ENCODE measurements around the gene RANBP10.
"Not testable (repeated sequence)": the region's sequence is repeated elsewhere in the genome, so short reads cannot be mapped to it uniquely, and the experiment has no call there.

Gene RANBP10

DNA sequence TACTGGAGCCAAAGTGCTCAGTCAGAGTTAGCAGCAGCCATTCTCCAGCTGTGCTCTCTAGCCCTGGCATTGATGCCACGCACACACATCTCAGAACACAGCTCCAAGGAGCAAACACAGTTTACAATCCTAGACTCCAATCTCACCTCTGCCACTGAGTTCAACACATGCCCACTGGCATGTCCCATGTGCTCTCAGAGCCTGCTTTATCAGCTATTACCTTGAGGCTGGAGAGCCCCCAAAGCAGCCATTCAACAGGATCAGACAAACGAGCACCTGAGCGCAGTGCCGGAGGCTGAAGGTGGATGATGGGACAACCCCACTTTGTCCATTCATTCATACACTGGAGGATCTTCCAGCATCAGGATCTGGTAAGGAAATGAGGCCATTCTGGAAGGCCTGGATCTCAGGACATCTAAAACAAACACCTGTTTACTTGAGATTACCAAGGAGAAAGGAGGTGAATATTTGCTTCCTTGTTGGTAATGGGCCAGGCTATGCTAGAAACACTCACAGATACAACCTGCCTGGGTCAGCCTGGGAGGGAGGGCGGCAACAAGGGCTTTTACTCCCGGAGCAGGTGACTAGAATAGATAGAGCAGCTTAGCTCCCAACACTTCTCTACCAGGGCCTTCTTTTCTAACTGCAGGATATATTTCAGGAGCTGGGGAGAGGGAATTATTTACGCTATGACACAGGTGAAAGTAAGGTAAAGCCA is 25.4 kb downstream of the RANBP10 start:
- DNase-seq (ENCODE audit: low read depth in 3 of 3), result no peak

DNA sequence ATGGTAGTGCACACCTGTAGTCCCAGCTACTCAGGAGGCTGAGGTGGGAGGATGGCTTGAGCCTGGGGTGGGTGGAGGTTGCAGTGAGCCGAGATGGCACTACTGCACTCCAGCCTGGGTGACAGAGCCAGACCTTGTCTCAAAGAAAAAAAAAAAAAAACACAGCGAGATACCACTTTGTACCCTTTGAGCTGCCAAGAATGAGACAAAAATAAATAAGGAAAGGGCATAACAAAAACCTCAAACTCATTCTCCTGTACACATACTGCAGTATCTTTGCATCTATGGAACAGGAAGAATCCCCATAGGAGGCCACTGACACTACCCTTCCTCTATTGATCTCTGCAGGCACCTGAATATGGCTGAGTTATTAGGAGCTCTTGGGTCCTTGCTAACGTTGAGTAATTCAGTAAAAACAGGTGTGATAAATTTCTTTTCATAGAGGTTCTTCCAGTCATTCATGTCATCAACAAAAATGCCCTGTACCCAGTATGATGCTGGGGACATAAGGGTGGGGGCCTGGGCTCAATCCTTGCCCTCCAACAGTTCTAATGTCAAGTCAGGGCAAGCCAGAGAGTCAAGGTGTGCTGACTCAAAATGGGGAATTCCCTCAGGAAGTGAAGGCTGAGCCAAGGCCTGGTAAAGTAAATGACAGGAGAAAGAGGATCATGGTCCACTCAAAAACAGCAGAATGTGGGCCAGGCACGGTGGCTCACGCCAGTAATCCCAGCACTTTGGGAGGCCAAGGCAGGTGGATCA is 26.9 kb downstream of the RANBP10 start:
- no peak for DNase-seq (ENCODE audit: low read depth in 3 of 3)

DNA sequence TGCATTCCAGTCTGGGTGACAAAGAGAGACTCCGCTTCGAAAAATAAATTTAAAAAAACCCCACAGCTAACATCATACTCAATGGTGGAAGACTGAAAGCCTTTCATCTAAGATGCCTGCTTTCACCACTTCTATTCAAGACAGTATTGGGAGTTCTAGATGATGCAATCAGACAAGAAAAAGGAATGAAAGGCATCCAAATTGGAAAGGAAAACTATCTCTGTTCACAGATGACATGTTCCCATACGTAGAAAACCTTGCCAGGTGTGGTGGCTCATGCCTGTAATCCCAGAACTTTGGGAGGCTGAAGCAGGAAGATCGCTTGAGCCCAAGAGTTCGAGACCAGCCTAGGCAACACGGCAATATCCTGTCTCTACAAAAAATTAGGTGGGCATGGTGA is 31.1 kb downstream of the RANBP10 start:
- DNase-seq (ENCODE audit: low read depth in 3 of 3), result no peak

DNA sequence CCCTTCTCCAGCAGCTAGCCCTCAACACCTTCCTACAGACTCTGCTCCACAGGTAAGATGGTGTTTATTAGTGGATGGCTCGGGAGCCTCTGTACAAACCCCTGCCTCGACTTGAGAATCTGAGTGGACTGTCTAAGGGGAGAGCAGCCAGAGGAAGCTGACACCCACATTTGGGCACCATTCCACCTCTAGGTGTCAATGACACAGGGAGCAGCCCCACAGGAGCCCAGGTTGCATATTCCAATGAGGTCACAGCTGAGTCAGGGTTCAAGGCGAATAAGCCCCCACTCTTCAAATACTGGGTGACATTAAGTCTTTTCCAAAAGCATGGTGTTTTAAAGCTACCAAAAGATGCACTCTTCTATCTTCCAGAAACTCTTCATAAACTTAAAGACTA is 31.9 kb downstream of the RANBP10 start:
- no peak for DNase-seq (ENCODE audit: low read depth in 3 of 3)

DNA sequence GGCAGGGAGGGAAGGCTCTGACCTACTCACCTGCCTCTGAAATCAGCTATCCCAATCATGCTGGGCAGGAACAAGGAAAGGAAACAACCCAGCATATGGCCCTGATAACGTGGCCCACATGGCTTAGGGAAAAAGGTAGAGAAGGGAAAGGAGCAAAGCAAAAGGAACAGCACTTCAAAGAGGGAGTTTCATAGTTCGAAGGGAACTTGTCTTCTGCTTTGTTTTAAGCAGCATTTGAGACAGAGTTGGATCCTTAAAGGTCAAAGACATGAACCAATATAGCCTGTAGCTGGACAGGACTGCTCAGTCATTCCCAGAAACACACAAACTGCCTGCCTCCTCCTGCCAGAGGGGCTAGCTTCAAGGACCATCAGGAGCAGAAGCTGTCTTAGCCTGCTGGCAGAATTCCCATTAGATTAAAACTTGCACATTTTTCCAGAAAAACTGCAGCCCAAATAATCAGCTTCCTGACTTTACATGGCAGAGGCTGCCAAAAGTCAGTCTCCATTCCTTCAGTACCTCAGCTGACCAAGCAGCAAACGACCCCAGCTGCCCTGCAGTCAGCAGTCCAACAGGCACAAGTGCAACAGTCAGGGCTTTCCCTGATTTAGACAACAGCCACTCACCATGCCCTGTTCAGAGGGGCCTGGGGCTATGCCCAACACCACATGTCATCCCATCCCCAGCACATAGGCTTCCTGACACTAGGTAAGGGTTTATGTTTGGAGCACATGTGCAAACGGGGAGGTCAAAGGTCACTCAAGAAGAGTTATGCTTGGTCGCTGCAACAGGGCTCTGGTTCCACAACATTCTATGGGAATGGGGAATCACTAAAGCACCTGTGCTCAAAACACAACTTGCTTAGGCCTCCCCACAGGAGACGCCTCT is 32.5 kb downstream of the RANBP10 start:
- no peak for DNase-seq (ENCODE audit: low read depth in 3 of 3)

DNA sequence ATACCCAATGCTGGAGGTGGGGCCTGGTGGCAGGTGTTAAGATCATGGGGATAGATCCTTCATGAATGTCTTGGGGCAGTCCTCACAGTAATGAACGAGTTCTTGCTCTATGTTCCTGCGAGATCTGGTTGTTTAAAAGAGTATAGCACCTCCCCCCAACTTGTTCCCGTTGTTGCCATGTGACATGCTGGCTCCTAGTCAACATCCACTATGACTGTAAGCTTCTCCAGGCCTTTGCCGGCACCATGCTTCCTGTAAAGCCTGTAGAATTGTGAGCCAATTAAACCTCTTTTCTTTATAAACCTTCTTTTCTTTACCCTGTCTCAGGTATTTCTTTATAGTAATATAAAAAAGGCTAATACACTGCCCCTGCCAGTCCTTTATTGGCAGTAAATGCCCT is 33.3 kb downstream of the RANBP10 start:
- no peak for DNase-seq (ENCODE audit: low read depth in 3 of 3)

DNA sequence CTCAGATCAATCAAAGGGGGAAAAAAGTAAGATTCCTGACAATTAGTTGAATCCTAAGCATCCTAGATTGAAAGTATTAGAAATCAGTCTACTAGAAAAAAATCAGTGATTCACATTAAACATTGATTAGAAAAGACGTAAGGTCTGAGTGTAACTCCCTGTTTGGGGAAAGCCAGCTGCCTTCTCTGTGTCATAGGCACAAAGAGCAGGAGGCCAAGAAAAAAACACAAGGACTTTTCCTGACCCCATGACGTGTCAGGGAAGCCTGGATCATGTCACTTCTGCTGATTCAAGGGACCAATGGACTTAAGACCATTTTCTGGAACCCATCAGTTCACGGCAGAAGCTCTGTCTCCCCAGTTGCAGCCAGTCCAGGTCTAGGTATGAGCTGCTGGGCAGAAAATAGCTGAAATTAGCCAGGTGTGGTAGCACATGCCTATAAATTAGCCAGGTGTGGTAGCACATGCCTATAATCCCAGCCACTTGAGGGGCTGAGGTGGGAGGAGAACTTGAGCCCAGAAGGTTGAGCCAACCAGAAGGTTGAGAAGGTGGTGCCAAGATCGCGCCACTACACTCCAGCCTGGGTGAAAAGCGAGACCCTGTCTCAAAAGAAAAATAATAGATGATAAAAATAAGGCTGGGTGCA is 35.9 kb downstream of the RANBP10 start:
- no peak for DNase-seq (ENCODE audit: low read depth in 3 of 3)

DNA sequence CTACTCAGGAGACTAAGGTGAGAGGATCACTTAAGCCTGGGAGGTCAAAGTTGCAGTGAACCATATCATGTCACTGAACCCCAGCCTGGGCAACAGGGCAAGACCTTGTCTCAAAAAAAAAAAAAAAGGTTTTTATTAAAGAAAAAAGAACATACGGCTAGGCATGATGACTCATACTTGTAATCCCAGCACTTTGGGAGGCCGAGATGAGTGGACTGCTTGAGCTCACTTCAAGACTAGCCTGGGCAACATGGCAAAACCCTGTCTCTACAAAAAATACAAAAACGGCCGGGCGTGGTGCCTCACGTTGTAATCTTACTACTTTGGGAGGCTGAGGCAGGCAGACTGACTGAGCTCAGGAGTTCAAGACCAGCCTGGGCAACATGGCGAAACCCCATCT is 38.4 kb downstream of the RANBP10 start:
- no peak for DNase-seq (ENCODE audit: low read depth in 3 of 3)

DNA sequence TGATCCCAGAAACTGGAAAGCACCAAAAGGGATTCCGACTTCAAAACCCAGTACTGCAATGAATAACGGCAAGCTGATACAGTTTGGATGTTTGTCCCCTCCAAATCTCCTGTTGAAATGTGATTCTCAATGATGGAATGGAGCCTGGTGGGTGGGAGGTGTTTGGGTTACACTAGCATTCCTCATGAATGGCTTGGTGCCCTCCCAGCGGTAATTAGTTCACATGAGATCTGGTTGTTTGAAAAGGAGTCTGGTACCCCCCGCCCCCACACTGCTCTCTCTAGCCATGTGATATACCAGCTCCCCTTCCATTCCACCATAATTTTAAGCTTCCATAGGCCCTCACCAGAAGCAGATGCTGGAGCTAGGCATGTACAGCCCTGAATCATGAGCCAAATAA is 40.1 kb downstream of the RANBP10 start:
- no peak for DNase-seq (ENCODE audit: low read depth in 3 of 3)

DNA sequence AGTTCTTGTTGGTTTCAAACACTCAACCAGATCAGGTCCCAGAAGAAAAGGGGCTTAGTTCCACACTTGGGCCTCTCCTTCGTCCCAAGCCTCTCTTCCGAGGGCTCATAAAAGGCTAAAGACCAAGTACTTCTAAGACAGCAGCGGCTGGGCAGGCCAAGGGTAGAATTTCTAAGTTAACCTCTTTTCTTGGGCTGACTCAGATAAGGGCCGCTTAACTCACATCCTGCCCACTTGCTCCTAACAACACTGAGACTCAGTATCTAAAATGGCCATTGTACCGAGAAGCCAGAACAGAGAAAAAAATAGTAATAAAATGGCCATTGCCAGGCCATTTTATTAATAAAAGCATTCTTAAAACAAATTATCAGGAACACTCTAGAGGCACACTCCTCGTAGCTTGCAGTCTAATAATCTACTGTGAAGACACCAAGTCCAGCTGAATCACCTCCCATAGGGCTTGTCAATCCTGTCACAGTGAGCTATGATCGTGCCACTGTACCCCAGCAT is 42.1 kb downstream of the RANBP10 start:
- DNase-seq (ENCODE audit: low read depth in 3 of 3), result no peak

DNA sequence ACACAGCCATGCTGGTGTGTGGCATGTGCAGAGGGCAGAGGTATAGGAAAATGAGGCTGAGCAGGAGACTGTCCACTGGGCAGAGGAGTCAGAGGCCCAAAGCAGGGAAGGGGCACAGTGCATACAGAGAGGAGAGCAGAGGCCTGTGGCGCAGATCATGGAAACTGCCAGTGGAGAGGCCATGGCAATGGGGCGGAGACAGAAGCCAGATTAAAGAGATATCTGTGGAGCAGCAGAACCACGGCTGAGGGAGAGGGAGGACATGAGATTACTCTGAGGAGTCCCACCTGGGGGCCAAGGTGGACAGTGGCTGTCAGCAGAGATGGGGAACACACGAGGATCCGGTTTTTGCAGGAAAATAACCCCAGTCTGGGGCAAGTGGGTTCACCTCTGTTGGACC is 43.3 kb downstream of the RANBP10 start:
- no peak for DNase-seq (ENCODE audit: low read depth in 3 of 3)

DNA sequence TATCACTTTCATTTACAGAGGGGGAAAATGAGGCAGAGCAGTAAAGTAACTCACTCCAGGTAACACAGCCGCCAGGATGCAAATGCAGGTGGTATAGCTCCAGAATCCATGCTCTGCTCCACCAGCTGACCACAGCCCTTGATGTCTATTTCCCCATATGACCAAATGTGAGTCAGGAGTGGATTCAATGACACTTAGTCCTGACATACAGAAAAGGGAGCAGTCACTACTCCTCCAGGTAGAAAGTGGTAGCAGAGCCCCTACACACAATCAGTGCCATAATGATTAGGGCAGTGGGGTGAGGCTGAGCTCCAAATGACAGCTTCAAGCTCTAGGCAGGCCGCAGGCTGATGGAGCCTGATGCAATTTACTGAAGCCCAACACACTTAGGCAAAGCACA is 44.0 kb downstream of the RANBP10 start:
- no peak for DNase-seq (ENCODE audit: low read depth in 3 of 3)

DNA sequence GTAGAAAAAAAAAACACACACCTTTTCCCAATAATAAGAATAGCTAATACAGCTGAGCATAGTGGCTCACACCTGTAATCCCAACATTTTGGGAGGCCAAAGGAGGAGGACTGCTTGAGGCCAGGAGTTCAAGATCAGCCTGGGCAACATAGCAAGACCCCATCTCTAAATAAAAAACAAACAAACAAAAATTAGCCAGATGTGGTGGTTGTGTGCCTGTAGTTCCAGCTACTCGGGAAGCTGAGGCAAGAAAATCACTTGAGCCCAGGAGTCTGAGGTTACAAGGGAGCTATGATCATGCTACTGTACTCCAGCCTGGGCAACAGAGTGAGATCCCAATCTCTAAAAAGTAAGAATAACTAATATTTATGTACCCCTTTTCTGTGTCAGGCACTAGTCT is 44.4 kb downstream of the RANBP10 start:
- DNase-seq (ENCODE audit: low read depth in 3 of 3), result no peak

DNA sequence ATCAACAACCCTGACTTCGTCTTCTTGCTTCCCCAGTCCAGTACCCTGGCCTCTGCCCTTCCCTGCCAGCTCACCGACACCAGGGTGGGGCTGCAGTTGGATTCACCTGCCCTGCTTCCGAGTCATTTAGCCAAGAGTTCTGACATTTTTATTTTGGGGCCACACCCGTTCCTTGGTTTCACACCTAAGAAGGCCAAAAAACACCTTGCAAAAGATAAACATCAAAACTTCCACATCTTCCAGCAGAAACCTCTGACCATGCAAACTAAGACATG is 45.5 kb downstream of the RANBP10 start:
- DNase-seq (ENCODE audit: low read depth in 3 of 3), result no peak

DNA sequence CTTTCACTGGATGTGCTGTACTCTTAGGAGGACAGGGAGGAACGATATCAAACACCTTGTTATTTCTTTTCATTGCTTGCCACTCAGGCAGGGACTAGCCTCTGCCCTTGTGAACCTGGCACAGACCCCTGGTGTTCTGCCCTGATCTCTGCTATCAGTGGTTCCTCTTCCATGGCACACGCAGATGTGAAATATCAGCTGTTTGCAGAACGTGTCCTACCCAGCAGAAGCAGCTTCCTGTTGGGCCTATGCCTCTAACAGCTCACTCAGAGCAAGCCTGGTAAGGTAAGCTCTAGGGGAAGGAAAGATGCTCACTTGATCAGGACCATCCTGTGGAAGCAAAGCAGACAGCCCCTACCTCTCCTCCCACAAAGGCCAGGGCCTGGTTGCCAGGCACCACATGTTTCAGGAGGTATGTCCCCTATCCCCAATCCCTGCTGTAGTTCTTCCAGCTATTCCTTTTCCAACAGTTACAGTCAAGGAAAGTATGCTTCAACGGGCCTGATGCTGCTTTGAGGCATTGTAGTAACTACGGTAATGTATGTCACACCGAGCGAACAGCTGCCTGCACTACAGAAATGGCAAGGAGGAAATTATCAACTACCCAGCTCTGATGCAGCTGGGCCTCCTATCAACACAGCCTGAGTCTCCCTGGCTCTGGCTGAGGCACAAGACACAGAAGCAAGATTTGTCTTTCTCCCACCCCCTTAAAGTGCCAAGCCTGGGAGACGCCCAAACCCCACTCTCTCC is 46.0 kb downstream of the RANBP10 start:
- no peak for DNase-seq (ENCODE audit: low read depth in 3 of 3)

DNA sequence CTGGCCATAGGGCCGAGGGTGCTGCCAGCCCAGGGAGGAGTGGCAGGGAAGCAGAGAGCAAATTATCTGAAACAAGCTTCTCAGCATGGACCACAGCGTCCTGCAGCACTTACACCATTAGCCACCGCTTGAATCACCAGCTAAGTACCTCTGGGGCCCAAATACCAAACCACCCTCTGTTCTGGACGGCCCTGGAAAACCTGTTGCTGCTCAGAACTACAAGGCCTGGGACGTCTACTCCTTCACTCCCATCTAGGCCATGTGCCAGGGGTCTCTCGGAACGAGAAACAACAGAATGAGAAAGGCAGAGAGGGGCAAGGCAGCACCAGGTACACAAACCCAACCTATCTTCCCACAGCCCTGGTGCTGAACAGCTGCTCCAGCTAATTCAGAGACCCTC is 47.4 kb downstream of the RANBP10 start:
- no peak for DNase-seq (ENCODE audit: low read depth in 3 of 3)

DNA sequence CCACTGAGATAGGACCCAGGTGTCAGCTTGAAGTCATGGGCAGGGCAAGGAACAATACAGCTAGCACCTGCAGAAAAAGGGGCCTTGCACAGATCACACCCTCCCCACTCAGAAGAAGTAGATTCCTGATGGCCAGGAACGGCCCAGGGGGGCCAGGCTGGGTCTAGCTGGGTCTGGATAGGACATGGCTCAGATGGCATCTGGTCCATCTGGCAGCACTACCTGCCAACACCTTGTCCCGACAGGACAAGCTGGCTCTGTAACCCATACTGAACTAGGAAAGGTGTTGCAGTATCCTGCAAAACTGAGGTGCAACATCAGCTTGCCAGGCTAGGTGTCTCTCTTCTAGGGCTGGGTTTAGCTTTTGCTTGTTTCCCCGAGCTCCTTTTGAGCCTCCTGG is 48.4 kb downstream of the RANBP10 start:
- DNase-seq (ENCODE audit: low read depth in 3 of 3), result no peak

DNA sequence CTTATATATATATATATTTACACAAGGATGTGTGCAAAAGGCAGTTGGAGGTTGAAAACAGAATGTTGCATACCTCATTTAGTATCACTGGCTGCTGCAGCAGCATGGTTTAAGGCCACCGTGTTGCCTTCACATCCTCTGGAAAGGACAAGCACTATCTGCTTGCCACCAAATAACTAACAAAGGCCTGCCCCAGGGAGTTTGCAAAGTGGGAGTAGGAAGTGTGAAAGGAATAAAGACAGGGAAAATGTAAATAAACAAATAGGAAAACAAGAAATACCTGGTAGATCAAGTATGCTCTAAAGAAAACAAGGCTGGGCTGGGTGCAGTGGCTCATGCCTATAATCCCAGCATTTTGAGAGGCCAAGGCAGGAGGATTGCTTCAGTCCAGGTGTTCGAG is 53.7 kb downstream of the RANBP10 start:
- no peak for DNase-seq (ENCODE audit: low read depth in 3 of 3)

DNA sequence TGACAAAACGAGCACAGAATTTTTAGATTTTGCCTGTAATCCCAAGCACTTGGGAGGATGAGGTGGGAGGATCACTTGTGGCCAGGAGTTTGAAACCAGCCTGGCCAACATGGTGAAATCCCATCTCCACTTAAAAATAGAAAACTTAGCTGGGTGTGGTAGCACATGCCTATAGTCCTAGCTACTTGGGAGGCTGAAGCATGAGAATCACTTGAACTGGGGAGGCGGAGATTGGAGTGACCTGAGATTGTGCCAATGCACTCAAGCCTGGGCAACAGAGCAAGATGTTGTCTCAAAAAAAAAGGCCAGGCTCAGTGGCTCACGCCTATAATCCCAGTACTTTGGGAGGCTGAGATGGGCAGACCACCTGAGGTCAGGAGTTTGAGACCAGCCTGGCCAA is 55.0 kb downstream of the RANBP10 start:
- DNase-seq (ENCODE audit: low read depth in 3 of 3), result not testable (repeated sequence)

DNA sequence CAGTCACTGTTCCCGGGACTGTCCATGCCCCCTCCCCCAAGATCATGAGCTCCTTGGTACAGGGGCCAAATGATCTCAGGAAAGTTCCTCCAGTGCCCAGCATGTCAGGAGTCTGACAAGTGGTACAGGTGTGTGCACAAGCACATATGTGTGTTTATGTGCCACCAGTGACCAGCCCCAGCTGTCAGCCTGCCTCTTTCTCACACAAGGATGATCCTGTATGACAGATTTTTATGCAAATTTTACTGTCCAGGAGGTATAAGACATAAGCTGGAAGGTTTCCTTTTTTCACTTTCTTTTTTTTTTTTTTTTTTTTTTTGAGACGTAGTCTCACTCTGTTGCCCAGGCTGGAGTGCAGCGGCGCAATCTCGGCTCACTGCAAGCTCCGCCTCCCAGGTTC is 55.9 kb downstream of the RANBP10 start:
- no peak for DNase-seq (ENCODE audit: low read depth in 3 of 3)

DNA sequence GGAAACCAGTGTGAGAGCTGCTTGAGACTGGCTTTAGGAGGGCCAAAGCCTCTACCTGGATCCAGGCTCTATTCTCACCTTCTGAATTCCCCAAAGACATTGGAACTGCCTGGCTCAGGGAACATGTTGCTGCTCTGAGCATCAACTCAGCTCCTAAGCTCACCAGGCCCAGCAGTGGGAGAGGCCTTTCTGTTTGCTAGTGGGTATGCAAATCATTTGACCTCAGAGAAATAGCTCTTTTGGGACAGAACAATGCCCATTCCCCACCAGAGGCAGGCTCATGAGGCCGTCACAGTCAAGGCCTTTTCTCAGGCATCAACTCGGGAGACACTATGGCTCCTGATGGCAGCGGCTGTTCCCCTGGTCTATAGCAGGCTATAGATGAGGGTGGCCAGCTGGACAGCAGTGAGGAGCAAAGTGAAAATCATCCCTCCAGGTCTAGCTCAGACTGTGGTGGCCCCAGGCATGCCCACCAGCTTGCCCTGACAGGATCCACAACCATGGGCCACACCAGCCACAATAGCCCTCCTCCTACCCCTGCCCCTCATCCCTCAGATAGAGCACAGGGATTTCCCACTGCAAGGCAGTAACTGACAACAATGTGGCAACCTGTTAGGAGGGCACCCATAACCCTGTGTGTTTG is 56.8 kb downstream of the RANBP10 start:
- DNase-seq (ENCODE audit: low read depth in 3 of 3), result no peak
